Stimulated activated CD4-positive, alpha-beta T cell treated with anti-CD3 and anti-CD28 coated beads, TNF-alpha, amount 100 ng/mL, for 1 hour (primary cell): ENCODE data around the gene LIMCH1.

Experiments
- DNase-seq, 3 donors: peaks; one replicate each; pipeline ENCODE4 v3.0.0-alpha.2; 2020; ENCODE audit warnings: low read depth in 3 of 3, low spot score in 1 of 3

LIMCH1 gene

GRCh38 chr4:41559940-41560516 lies 22.1 kb downstream of the LIMCH1 start:
- no peak for DNase-seq

GRCh38 chr4:41561244-41561643 lies 23.3 kb downstream of the LIMCH1 start:
- no peak for DNase-seq

GRCh38 chr4:41567186-41567585 lies 29.2 kb downstream of the LIMCH1 start:
- no peak for DNase-seq

- DNase-seq: no peak
Measured at GRCh38 chr4:41568363-41568762, 30.4 kb downstream of the LIMCH1 start.

GRCh38 chr4:41569961-41570360 lies 32.0 kb downstream of the LIMCH1 start:
- no peak for DNase-seq

- DNase-seq: no peak
Measured at GRCh38 chr4:41571422-41571821, 33.5 kb downstream of the LIMCH1 start.

GRCh38 chr4:41572516-41572915 lies 34.6 kb downstream of the LIMCH1 start:
- no peak for DNase-seq

GRCh38 chr4:41572956-41573355 lies 35.0 kb downstream of the LIMCH1 start:
- no peak for DNase-seq

GRCh38 chr4:41573502-41574001 lies 35.6 kb downstream of the LIMCH1 start:
- DNase-seq: no peak

- DNase-seq: no peak
Measured at GRCh38 chr4:41575207-41575606, 37.2 kb downstream of the LIMCH1 start.

GRCh38 chr4:41575665-41576064 lies 37.7 kb downstream of the LIMCH1 start:
- DNase-seq: no peak

GRCh38 chr4:41579043-41579442 lies 41.1 kb downstream of the LIMCH1 start:
- no peak for DNase-seq

- DNase-seq: no peak
Measured at GRCh38 chr4:41579526-41579925, 41.6 kb downstream of the LIMCH1 start.

GRCh38 chr4:41580007-41580406 lies 42.0 kb downstream of the LIMCH1 start:
- no peak for DNase-seq

- DNase-seq: no peak
Measured at GRCh38 chr4:41586675-41587225, 48.8 kb downstream of the LIMCH1 start.

- no peak for DNase-seq
Measured at GRCh38 chr4:41587286-41587685, 49.3 kb downstream of the LIMCH1 start.

GRCh38 chr4:41590591-41590990 lies 52.6 kb downstream of the LIMCH1 start:
- DNase-seq: no peak

GRCh38 chr4:41594432-41594831 lies 56.5 kb downstream of the LIMCH1 start:
- DNase-seq: no peak

- DNase-seq: no peak
Measured at GRCh38 chr4:41597494-41597893, 59.5 kb downstream of the LIMCH1 start.

- DNase-seq: no peak
Measured at GRCh38 chr4:41598580-41598979, 60.6 kb downstream of the LIMCH1 start.

GRCh38 chr4:41599192-41599786 lies 61.3 kb downstream of the LIMCH1 start:
- DNase-seq: no peak

GRCh38 chr4:41600243-41600912 lies 62.4 kb downstream of the LIMCH1 start:
- no peak for DNase-seq
